HG03139 (cell line): ENCODE data around the gene TMEM45A.
"Not testable (repeated sequence)": the region's sequence is repeated elsewhere in the genome, so short reads cannot be mapped to it uniquely, and the experiment has no call there.

Experiments
- ATAC-seq: cut with Tn5 transposase; IDR thresholded peaks from one replicate; pipeline ENCODE4 v1.9.1; 2021; ENCODE audit not compliant: unreplicated experiment

Gene TMEM45A

DNA sequence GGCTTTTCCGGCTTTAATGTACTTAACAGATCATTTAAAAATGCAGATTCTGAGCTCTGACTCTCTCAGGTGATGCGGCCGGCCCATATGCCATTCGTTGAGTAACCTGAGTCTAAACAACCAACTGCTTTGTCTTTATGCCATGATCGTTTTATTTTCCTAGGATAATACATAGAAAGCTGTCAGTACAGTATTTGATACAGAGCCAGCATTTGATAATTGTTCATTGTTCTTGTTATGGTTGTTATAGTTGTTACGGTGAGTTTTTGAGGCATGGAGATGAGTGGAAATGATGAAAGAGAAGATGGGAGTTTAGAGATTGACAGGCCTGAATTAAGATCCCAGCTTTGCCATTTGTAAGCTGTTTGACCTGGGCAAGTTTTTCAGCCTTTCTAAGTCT is 40.0 kb downstream of the TMEM45A start:
- ATAC-seq, result no peak

- no peak for ATAC-seq
Measured at GRCh38 chr3:100533176-100533575, 40.8 kb downstream of the TMEM45A start.

GRCh38 chr3:100535610-100535943 is 43.2 kb downstream of the TMEM45A start:
- ATAC-seq, result no peak

DNA sequence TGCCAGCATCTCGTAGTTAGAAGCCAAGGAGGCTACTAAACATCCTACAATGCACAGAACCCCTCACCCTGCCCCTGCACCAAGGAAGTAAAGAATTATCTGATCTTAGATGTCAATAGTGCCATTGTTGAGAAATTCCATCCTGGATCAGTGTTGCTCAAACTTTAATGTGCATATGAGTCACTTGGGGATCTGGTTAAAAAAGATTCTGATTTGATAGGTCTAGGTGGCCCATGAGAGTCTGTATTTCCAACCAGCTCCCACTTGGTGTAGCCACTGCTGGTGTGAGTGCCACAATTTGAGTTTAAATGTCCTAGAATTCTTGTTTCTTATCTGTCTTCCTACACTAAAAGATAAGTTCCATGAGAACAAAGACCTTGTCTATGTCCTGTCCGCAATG is 43.7 kb downstream of the TMEM45A start:
- ATAC-seq, result no peak

GRCh38 chr3:100537646-100538338 is 45.4 kb downstream of the TMEM45A start:
- no peak for ATAC-seq

DNA sequence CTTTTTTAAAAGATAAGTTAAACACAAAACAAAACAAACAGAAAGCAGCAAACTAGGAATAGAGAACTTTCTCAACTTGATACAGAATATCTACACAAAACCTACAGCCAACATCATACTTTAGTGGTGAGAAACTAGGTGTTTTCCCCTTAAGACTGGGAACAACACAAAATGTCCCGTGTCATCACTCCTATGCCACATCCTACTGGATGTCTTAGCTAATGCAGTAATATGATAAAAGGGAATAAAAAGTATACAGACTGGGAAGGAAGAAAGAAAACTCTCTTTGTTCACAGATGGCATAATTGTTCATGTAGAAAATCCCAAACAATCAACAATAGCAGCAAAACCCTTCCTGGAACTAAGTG is 45.9 kb downstream of the TMEM45A start:
- ATAC-seq, result no peak

DNA sequence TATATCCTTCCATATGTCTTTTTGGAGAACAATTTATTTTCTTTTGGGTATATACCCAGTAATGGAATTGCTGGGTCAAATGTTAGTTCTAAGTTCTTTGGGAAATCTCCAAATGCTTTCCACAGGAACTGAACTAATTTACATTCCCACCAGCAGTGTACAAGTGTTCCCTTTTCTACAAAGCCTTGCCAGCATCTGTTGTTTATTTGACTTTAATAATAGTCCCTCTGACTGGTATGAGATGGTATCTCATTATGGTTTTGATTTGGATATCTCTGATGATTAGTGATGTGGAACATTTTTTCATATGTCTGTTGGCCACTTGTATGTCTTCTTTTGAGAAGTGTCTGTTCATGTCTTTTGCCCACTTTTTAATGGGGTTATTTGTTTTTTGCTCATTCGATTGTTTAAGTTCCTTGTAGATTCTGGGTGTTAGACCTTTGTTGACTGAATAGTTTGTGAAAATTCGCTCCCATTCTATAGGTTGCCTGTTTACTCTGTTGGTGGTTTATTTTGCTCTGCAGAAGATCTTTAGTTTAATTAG is 48.4 kb downstream of the TMEM45A start:
- no peak for ATAC-seq

DNA sequence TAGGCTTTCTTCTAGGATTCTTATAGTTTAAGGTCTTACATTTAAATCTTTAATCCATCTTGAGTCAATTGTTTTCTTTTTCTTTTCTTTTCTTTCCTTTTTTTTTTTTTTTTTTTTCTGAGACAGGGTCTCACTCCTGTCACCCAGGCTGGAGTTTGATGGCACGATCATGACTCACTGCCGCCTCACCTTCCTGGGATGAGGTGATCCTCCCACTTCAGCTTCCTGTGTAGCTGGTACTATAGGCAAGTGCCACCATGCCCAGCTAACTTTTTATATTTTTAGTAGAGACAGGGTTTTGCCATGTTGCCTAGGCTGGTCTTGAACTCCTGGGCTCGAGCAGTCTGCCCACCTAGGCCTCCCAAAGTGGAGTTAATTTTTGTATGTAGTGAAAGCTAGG is 49.0 kb downstream of the TMEM45A start:
- ATAC-seq, result not testable (repeated sequence)

DNA sequence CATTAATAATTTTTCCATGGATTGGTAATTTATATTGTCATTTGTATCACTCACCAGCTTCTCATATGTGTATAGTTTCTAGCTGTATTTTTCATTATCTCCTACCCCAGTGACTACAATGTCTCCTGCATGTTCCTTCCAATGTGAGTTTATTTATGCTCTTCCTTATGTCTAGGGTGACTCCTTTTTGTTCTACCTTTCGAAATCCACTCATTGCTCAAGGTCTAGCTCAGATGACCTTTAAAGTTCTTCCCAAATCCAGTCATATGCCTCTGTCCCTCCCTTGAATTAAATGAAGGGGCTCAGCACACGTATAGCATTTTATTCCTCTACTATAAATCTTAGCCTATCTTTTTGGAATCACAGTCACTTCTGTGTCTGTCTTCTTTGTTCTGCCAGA is 53.0 kb downstream of the TMEM45A start:
- ATAC-seq, result no peak

GRCh38 chr3:100546020-100546744 is 53.8 kb downstream of the TMEM45A start:
- ATAC-seq, result no peak

GRCh38 chr3:100548053-100548452 is 55.6 kb downstream of the TMEM45A start:
- ATAC-seq, result no peak

GRCh38 chr3:100553618-100554372 is 61.4 kb downstream of the TMEM45A start:
- ATAC-seq, result no peak

DNA sequence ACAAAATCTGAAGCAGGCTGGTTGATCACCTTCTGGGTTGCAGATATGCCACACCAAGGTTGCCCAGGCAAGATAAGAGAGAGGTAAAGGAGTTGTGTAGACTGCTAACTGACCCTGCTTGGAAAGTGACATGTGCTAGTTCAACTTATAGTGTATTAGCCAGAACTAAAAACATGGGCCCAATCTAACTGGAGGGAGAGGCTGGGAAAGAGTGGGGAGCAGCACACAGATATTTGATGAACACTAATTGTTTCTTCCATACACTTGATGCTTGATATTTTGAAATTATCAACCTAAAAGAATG is 61.9 kb downstream of the TMEM45A start:
- no peak for ATAC-seq

DNA sequence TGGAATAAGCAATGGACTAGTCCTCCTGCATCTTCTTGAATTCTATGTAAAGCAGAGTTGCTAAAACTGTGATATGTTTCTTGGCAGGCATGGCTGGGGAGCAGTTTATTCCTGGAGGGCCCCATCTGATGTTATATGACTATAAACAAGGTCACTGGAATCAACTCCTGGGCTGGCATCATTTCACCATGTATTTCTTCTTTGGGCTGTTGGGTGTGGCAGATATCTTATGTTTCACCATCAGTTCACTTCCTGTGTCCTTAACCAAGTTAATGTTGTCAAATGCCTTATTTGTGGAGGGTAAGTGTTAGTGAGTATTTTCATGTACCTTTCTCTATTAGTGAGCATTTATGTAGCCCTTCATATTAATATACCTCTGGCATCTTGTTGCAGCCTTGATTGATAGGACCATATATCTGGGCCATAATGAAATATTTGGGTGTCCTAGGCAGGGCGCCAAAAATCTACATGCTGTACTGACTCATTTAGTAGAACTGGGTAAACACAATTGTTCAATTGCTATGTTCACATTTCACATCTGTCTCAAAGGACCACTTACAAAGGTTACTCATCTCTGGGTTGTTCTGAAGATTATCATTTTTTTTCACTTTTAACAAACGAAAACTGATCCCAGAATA is 64.4 kb downstream of the TMEM45A start:
- no peak for ATAC-seq

- ATAC-seq, result no peak
Measured at GRCh38 chr3:100558233-100558632, 65.8 kb downstream of the TMEM45A start.

GRCh38 chr3:100560426-100560825 is 68.0 kb downstream of the TMEM45A start:
- no peak for ATAC-seq

DNA sequence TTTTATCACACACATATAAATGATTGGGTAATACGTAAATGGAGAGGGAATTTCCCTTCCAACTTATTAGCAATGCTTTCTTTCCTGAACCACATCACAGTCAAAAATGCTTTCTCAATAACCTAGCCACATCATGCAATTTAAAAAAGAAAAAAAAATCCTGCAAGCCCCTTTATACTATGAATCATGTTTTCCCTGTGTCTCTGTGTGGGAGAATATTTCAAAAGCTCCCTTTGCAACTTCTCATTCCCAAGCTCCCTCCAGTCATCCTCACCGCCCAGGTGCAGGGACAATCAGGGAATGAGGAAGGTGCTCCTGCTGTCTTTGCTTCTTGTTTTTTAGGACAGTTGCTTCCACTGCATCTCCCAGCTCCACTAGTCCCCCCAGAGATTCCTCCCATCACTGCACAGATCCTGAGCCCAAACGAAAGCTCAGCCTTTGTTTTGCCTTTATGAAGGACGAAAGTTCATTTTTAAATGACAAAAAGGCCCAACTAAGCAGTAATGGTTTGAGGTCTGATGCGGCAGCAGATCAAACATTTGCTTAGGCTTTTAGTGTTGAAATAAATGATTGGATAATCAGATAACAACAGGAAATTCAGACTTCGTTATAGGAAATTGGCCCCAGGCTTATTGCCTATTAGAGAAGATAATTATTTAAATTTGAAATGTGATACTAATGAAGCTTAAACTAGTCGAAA is 69.2 kb downstream of the TMEM45A start:
- ATAC-seq, result no peak

- ATAC-seq, result no peak
Measured at GRCh38 chr3:100562224-100562857, 69.9 kb downstream of the TMEM45A start.

GRCh38 chr3:100563228-100563627 is 70.8 kb downstream of the TMEM45A start:
- ATAC-seq, result no peak

DNA sequence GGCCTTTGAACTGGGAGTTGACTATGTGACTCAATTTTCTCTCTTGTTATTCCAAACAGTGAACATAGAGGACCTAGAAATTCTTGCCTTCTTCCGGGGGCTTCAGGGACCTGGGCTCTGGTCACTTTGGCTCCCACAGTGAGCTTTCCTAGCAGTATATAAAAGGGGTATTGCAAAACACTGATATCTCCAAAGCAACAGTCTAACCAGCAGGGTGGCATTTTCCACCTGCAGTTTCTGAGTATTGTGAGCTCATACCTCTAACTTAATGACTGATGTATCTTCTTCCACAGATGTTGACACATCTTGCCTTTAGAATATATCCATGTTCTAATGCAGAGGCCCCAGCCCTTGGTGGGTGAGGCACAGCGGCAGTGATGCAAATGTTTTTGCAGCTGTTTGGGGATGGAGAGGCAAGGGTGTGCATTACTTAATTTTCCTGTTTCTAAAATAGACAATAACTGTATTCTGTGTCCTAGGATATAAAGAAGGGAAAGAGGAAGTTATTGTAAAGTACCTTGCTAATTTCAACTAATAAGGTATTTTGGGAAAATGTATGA is 71.3 kb downstream of the TMEM45A start:
- no peak for ATAC-seq
